GM12878 (cell line): ENCODE measurements around the gene PROX1. TPM values are rescaled to one million over a fixed set of nuclear protein-coding genes. Genes with fewer than 3 reads are reported as not detected.

ENCODE experiments used
- ATAC-seq: fragments of 200-7000 bp; cut with Tn5 transposase; 3 replicates; pipeline ENCODE4 v1.9.1; 2020; ENCODE audit warnings: mild to moderate bottlenecking, moderate library complexity
- BruUV-seq: library from RNA; stranded (reverse); fragments of 400-500 nt; replicated peaks from 2 replicates; lab custom pipeline; 2021; lab: Mats Ljungman, UMichigan
- CTCF ChIA-PET: fragments of 300-600 bp; sonication (Branson Sonifier 250); formaldehyde crosslinking; extraction: SDS; loops from one replicate; lab custom pipeline; 2021; ENCODE audit warnings: inconsistent platforms; lab: Yijun Ruan, JAX
- POLR2A ChIA-PET: fragments of 350-600 bp; formaldehyde crosslinking; extraction: SDS; loops from one replicate; lab custom pipeline; 2021; ENCODE audit warnings: inconsistent platforms; lab: Charles Lee
- RAD21 ChIA-PET: fragments of 300-600 bp; sonication (Branson Sonifier 250); formaldehyde crosslinking; loops from one replicate; lab custom pipeline; 2023; ENCODE audit warnings: antibody characterized with exemption; ENCODE audit not compliant: unreplicated experiment; lab: Charles Lee
- SMC1A ChIA-PET: fragments of 300-600 bp; sonication (Branson Sonifier 250); formaldehyde crosslinking; loops from one replicate; lab custom pipeline; 2023; ENCODE audit not compliant: unreplicated experiment, uncharacterized antibody; lab: Charles Lee
- DNase-seq: peaks from one replicate; pipeline ENCODE4 v3.0.0-alpha.2; 2011; ENCODE audit warnings: low read depth, low spot score
- FAIRE-seq: peaks from 3 replicates; lab custom pipeline; 2011; peaks lifted over from hg19 to GRCh38; lab: Jason Lieb, UNC
- H2AFZ ChIP-seq: 2 replicates; pipeline ENCODE4 v1.6.0; 2011; ENCODE audit warnings: low read depth, low read length, control low read depth; ENCODE audit not compliant: control insufficient read depth
- H3K27ac ChIP-seq: 2 replicates; pipeline ENCODE4 v1.5.1; 2011; ENCODE audit warnings: control low read depth; ENCODE audit not compliant: control insufficient read depth, insufficient read depth
- H3K27me3 ChIP-seq, 2 experiments: replicated peaks in 1 of 2; 2 replicates each; pipeline versions ENCODE4 v1.6.0 to v1.6.1; 2011; ENCODE audit warnings: low read length in 1 of 2; ENCODE audit not compliant: control insufficient read depth in 2 of 2, insufficient read depth in 2 of 2
- H3K36me3 ChIP-seq, 2 experiments: 2 replicates each; pipeline ENCODE4 v1.5.1; 2011; ENCODE audit warnings: low read length in 1 of 2; ENCODE audit not compliant: control insufficient read depth in 2 of 2, insufficient read depth in 2 of 2
- H3K4me1 ChIP-seq: 2 replicates; pipeline ENCODE4 v1.6.1; 2011; ENCODE audit warnings: mild to moderate bottlenecking, low read length, moderate library complexity, mixed read lengths; ENCODE audit not compliant: control insufficient read depth, insufficient read depth
- H3K4me2 ChIP-seq: 2 replicates; pipeline ENCODE4 v1.6.0; 2011; ENCODE audit warnings: control low read depth; ENCODE audit not compliant: control insufficient read depth, insufficient read depth
- H3K4me3 ChIP-seq: fragments of 200-600 bp; sonication (generic); 2 replicates; pipeline ENCODE4 v1.5.1; 2016
- H3K79me2 ChIP-seq: 2 replicates; pipeline ENCODE4 v1.6.0; 2011; ENCODE audit warnings: low read length; ENCODE audit not compliant: control insufficient read depth, insufficient read depth
- H3K9ac ChIP-seq: 2 replicates; pipeline ENCODE4 v1.8.0; 2011; ENCODE audit warnings: low read length, control low read depth, mixed read lengths; ENCODE audit not compliant: control insufficient read depth, insufficient read depth
- H3K9me3 ChIP-seq: replicated peaks from 3 replicates; pipeline ENCODE4 v1.5.1; 2011; ENCODE audit warnings: mild to moderate bottlenecking, low read length; ENCODE audit not compliant: control insufficient read depth, insufficient read depth
- H4K20me1 ChIP-seq: 2 replicates; pipeline ENCODE4 v1.6.0; 2011; ENCODE audit not compliant: control insufficient read depth, insufficient read depth
- CBFB ChIP-seq: IDR thresholded peaks from 2 replicates; pipeline ENCODE4 v1.6.1; 2016; ENCODE audit warnings: antibody characterized with exemption, low read depth
- EP300 ChIP-seq, 2 experiments: fragments of 150-350 bp in 1 of 2; IDR thresholded peaks; 2 replicates each; pipeline ENCODE4 v1.6.1; 2011 to 2012; ENCODE audit warnings: low read depth in 2 of 2, low read length in 2 of 2, borderline replicate concordance in 1 of 2, improper control_type of control experiment in 1 of 2, inconsistent platforms in 1 of 2; ENCODE audit not compliant: control insufficient read depth in 1 of 2
- KAT2A ChIP-seq: conservative IDR thresholded peaks from 2 replicates; pipeline ENCODE4 v1.6.1; 2011; ENCODE audit warnings: low read depth, low read length; ENCODE audit not compliant: control insufficient read depth
- NR2C1 ChIP-seq: fragments of 450-650 bp; IDR thresholded peaks from 2 replicates; pipeline ENCODE4 v1.6.1; 2017; ENCODE audit warnings: antibody characterized with exemption, mild to moderate bottlenecking, moderate library complexity
- PAX5 ChIP-seq: IDR thresholded peaks from 2 replicates; pipeline ENCODE4 v1.6.1; 2011; ENCODE audit warnings: low read depth, low read length, borderline replicate concordance
- RAD21 ChIP-seq: IDR thresholded peaks from 2 replicates; pipeline ENCODE4 v1.6.1; 2011; ENCODE audit warnings: mild to moderate bottlenecking, low read depth, low read length, moderate library complexity; ENCODE audit not compliant: insufficient read depth
- SMARCA5 ChIP-seq: fragments of 450-650 bp; IDR thresholded peaks from 2 replicates; pipeline ENCODE4 v1.6.1; 2017; ENCODE audit warnings: mild to moderate bottlenecking
- STAT1 ChIP-seq: fragments of 450-650 bp; conservative IDR thresholded peaks from 2 replicates; pipeline ENCODE4 v1.6.1; 2014; ENCODE audit warnings: antibody characterized with exemption, mild to moderate bottlenecking
- ZZZ3 ChIP-seq: IDR thresholded peaks from 2 replicates; pipeline ENCODE4 v1.6.1; 2011; ENCODE audit warnings: low read depth; ENCODE audit not compliant: control insufficient read depth, insufficient read length
- WGBS: methylation state at CpG from one replicate; pipeline ENCODE4 v1.1.6; 2016; ENCODE audit warnings: low lambda C conversion rate; ENCODE audit not compliant: insufficient replicate concordance, insufficient coverage; ENCODE audit errors: missing lambda C conversion rate; 5-methylcytosine and 5-hydroxymethylcytosine counted together
- in situ Hi-C: fragments of 300-500 bp; cut with MboI; formaldehyde crosslinking; loops from 9 replicates; pipeline ENCODE4 v1.14.3; 2018; ENCODE audit warnings: mixed read lengths
- intact Hi-C: fragments of 100-400 bp; cut with micrococcal nuclease; formaldehyde crosslinking; loops from one replicate; pipeline ENCODE4 v1.14.2; 2022; ENCODE audit not compliant: unreplicated experiment
- polyA plus RNA-seq, 11 experiments: library from polyadenylated mRNA; depleted of rRNA in 4 of 11; unstranded in 6 of 11; stranded (reverse) in 5 of 11; fragments of >200 nt; fragmentation: Nextera tagmentation in 4 of 11; fragmentation: Illumina TruSeq in 1 of 11; extraction: Ambion mirVana in 4 of 11; extraction: Trizol in 1 of 11; gene quantifications; 1 replicate in 1 of 11; 2 replicates in 10 of 11; pipeline versions ENCODE4 v1.2.1 to v1.2.3, GENCODE V29; 2011 to 2016; ENCODE audit warnings: inconsistent platforms in 2 of 11, missing spikeins in 2 of 11, low read depth in 1 of 11
- total RNA-seq, 4 experiments: library from RNA; depleted of rRNA in 3 of 4; stranded (reverse); fragments of >200 nt in 3 of 4; fragmentation: Illumina TruSeq in 1 of 4; extraction: Trizol in 1 of 4; gene quantifications; 2 replicates each; pipeline versions ENCODE4 v1.2.1 to v1.2.3, GENCODE V29; 2013 to 2021

Gene PROX1
- total and polyA plus RNA-seq, 10 of the 15 experiments (the other 5 are each of a cell fraction or from before 2014, with no cell fraction given), result under 0.01 to 0.44 (median 0.03) TPM; not detected in 4

- H3K27me3 ChIP-seq, result no peaks in the 10 kb centered on the region; a peak in 1 of 4 replicates
- H3K9ac ChIP-seq, result no peak overlapping the region
- no peak overlapping the region for H3K4me3 ChIP-seq
- DNase-seq (no peak), ATAC-seq (no peak)
- RAD21 ChIA-PET, result interaction anchor here (0.7 kb wide), 1 partner anchor 1454 kb away, joined by 3 read pairs; no protein-coding TSS in a partner anchor
- H3K9me3 ChIP-seq, result no peaks in the 10 kb centered on the region
- WGBS, result 32% methylated on average over 9 of the region's 9 CpGs
- no peak overlapping the region for H3K27ac ChIP-seq
- no peaks in the 10 kb centered on the region for H3K4me1 ChIP-seq
- BruUV-seq, result no TSS peak
- CTCF ChIA-PET, result no interaction called here
- H2AFZ ChIP-seq, result no peak overlapping the region
- H4K20me1 ChIP-seq, result no peaks in the 10 kb centered on the region
- no peaks in the 10 kb centered on the region for H3K79me2 ChIP-seq
- TF ChIP-seq STAT1 (no peak), ZZZ3 (no peak), SMARCA5 (no peak), RAD21 (no peak), PAX5 (no peak), KAT2A (no peak), NR2C1 (no peak), CBFB (no peak), EP300 (IDR thresholded peaks at IDR 0.05; ENCODE audit: borderline replicate concordance in 1 of 2, control insufficient read depth in 1 of 2, low read depth in 2 of 2, low read length in 2 of 2) (no peak)
- TF ChIP-seq, all 136 proteins: peak for 0
- FAIRE-seq, result no peak
- SMC1A ChIA-PET, result no interaction called here
- intact Hi-C loops (no loop called here), in situ Hi-C loops (no loop called here)
- POLR2A ChIA-PET, result no interaction called here
- no peak overlapping the region for H3K4me2 ChIP-seq
- no peaks in the 10 kb centered on the region for H3K36me3 ChIP-seq
Measured at GRCh38 chr1:214050513-214051401, 63.0 kb downstream of the PROX1 start.
